Dedifferentiated amniotic fluid mesenchymal stem cell (primary cell): ENCODE results near the gene NFKBIB.
A peak's percentile ranks its signal among the peaks of the same experiment; 100 is the strongest.
"Not testable (repeated sequence)": the region's sequence is repeated elsewhere in the genome, so short reads cannot be mapped to it uniquely, and the experiment has no call there.

Experiments
- DNase-seq: peaks from one replicate; pipeline ENCODE4 v3.0.0-alpha.2; 2016; ENCODE audit errors: extremely low spot score

NFKBIB gene

DNA sequence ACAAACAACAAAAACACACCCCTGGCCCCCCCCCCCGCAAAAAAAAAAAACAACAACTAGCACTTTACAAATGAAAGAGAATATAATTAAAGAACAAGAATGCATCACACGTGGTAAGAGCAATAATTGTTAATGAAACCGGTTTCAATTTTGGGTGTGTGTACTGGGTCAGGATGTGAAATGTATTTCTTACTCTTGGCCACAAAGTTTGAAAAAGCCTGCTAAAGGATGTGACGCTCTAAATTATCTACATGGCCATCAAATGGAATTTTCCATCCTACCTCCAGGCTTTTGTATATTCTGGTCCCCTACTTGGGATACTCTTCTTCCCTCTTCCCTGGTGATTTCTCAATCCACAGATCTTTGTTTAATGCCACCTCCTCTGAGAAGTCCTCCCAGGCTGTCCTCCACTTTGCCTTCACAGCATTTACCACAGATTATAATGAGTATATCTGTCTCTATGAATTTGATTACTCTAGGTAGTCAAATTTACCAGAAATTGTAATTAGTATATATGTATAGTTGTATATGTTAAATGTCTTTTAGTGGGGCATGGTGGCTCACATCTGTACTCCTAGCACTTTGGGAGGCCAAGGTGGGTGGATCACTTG lies 28.7 kb downstream of the NFKBIB start:
- DNase-seq: no peak

DNA sequence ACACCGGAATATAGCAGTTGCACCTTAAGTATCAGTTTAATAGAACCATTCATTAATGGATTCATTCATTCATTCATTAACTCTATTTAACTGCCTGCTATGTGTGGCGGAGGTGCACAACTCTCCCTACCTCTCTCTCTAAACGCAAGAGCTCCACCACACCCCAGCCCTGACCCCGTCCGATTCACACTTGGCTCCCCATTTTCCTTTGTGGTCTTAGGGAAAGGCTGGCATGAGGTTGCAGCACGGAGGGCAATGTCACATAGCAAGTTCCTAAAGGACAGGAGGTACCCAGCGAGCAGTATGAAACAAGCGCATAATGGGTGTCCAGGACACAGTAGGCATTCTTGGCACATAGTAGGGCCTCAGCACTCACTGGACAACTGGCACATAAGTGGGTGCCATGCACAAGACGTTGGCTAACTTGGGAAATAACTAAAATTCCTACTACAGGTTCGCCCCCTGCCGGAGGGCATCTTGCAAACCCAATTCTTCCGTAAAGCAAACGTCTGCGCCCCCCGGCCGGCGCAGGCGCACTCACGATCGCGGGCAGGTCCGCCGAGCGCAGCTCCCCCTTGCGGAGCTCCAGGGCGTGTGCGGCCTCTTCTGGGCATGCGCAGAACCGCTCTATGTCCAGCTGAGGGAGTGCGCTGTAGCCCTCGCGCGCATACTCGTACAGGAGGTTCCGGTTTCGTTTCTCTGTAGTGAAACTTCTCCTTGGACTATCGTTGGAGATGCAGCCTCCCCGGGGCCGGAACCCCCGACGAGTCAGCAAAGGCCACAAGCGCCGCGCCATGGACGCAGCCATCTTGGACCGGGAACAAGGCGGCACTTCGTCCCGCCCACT lies 30.4 kb downstream of the NFKBIB start, which contains the start of gene SARS2:
Gene SARS2, minus strand, starts transcription at position 835 of the 847 bp plus-strand sequence. Its CDS starts 27 bp downstream, at position 808.
- peak; percentile 94 for DNase-seq

DNA sequence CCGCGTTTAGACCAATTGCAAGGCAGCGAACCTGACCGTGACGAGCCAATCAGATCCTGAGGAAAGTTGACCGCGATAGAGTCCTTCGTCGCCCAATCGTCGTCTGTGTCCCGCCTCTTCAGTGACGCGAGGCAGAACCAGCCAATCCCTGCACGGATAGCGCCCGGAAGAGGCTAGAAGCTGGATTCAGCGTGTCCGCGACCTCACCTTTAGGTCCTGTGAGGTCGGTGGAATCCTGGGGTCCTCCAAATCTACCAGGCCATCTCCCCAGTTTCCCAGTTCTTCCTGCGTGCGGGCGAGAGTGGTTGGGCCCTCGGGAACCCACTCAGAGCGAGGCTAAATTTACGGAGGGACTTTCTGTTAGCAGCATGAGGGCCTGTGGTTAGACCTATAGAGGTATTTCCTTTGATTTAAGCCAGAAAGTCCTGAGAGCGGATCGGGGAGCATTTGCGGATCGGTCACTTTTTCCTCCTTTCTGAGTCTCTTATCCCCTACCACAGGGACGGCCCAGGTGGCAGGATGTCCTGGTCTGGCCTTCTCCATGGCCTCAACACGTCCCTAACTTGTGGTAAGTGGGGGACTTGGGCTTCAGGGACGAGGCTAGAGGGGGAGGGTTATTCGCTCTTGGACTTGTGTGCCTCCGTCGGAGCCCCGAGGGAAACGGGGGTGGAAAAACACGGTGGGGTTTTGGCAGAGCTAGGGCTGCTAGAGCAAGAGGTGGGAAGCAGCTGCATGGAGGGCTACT lies 31.2 kb downstream of the NFKBIB start, which contains the start of gene MRPS12:
Gene MRPS12, plus strand, starts transcription at position 169 of the 745 bp plus-strand sequence. Its CDS starts 351 bp downstream, at position 520.
- DNase-seq: peak; percentile 100

DNA sequence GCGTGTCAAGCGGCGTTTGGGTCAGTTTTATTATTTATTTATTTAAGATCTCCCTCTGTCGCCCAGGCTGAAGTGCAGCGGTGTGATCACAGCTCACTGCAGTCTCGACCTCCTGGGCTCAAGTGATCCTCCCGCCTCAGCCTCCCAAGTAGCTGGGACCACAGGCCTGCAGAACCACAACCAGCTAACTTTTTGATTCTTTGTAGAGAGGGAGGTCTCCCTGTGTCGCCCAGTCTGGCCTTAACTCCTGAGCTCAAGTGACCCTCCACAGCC lies 31.7 kb downstream of the NFKBIB start:
- no peak for DNase-seq

DNA sequence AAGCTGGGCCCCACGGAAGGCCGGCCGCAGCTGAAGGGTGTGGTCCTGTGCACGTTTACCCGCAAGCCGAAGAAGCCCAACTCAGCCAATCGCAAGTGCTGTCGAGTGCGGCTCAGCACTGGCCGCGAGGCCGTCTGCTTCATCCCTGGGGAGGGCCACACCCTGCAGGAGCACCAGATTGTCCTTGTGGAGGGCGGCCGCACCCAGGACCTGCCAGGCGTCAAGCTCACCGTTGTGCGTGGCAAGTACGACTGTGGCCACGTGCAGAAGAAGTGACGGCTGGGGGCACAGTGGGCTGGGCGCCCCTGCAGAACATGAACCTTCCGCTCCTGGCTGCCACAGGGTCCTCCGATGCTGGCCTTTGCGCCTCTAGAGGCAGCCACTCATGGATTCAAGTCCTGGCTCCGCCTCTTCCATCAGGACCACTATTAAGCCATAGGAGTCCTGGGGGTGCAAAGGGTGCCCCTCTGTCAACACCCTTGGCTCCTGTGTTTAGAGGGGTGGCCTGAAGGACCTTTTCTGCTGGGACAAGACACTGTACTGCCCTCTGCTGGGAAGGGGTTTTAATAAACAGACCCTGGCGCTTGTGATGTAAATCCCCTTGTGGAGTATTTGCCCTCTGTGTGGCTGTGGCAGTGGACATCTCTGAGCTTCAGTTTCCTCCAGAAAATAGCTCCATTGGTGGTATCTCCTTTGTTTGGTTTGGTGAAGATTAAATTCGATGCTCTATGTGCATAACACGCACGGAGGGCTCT lies 32.8 kb downstream of the NFKBIB start:
- peak; percentile 20 for DNase-seq

DNA sequence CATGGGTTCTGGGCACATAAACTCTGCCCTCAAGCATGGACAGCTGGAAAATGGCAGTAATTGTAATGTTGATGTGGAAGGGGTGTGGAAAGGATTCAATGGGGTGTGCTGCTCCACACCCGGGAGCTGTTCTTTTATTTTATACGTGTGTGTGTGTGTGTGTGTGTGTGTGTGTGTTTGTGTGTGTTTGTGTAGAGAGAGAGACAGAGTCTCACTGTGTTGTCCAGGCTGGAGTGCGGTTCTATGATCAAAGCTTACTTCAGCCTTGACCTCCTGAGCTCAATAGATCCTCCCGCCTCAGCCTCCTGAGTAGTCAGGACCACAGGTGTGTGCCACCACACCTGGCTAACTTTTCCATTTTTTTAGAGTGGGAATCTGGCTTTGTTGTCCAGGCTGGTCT lies 33.8 kb downstream of the NFKBIB start:
- no peak for DNase-seq

DNA sequence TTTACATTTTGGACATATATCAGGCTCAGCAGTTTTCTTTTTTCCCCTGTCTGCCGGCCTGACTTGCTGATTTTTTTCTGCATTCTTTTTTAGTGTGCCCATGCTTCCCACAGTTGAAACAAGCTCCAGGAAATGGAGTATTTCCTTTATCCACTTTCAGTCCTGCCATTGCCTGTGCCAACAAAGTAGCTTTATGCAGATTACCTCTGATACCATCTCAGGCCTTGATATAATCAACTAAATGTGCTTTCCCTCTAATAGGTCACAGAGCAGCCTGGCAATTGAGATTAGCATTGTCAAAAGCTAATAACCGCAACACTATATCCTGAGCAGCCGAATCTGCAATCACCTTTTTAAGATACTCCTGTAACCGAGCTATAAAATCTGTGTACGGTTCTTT lies 40.2 kb downstream of the NFKBIB start:
- no peak for DNase-seq

DNA sequence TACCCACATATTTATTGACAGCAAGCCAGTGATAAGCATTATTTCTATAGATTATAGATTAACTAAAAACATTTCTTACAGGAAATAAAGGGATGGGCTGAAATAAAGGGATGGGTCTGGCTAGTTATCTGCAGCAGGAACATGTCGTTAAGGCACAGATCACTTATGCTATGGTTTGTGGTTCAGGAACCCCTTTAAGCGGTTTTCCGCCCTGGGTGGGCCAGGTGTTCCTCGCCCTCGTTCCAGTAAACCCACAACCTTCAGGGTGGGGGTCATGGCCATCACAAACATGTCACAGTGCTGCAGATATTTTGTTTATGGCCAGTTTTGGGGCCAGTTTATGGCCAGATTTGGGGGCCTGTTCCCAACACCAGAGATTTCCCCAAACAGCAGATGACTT lies 41.7 kb downstream of the NFKBIB start:
- DNase-seq: not testable (repeated sequence)

DNA sequence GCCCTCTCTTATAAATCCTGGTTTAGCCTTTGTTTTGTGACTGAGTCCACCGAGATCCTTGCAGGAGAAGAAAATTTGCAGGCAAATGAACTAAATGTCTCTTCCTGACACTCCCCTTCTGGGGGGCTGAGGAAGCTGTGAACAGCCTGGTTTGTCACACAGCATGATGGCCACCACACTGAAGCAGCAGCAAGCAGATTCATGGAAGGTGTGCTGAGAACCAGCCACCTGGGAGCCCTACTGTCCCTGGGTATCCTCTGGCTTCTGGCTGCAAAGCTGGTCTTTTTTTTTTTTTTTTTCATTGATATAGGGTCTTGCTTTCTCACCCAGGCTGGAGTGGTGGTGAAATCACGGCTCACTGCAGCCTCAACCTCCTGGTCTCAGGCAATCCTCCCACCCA lies 42.2 kb downstream of the NFKBIB start:
- DNase-seq: no peak

DNA sequence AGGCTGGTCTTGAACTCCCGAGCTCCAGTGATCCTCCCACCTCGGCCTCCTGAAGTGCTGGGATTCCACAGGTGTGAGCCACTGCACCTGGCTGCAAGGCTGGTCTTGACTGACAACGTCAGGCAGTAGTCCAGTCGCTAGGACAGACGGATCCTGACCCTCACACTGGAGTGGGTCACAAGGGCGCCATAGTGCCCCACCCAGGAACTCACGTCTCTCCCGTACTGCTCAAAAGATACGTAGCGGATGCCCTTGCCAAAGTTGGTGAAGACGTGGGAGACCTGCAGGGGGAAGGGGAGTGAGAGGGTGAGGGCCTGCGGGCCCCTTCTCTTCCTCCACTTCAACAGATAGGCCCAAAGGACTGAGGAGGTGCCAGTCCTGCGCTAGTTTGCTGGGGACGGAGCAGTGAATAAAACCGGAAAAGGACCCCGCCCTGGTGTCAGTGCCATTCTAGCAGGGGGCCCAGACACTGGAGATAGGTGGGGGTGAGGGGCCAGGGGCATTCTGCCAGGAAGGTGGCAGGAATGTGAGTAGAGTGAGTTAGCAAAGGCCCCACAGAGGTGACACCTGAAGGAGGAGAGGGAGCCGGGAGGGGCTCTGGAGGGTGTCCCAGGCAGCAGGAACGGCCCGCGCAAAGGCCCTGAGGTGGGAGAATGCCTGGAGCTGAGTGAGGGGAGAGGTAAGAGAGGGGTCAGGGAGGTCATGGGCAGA lies 42.9 kb downstream of the NFKBIB start:
- DNase-seq: no peak

DNA sequence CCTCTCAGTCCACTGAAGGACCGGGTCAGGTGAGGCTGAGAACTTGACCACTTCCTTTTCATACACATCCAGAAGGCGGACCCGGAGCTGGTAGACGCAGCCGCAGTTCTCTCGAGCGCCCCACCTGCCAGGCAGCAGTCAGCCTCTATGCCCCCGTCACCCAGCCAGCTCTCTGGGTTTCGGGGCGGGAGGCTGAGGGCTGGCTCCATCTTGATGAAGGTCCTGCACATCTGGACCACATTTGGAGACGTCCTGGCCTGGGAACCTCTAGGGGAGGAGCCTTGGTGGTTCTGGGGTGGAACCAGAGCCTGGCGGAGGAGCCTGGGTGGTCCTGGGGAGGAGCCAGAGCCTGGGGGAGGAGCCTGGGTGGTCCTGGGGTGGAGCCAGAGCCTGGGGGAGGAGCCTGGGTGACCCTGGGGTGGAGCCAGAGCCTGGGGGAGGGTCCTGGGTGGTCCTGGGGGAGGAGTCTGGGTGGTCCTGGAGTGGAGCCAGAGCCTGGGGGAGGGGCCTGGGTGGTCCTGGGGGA lies 45.3 kb downstream of the NFKBIB start:
- DNase-seq: no peak

DNA sequence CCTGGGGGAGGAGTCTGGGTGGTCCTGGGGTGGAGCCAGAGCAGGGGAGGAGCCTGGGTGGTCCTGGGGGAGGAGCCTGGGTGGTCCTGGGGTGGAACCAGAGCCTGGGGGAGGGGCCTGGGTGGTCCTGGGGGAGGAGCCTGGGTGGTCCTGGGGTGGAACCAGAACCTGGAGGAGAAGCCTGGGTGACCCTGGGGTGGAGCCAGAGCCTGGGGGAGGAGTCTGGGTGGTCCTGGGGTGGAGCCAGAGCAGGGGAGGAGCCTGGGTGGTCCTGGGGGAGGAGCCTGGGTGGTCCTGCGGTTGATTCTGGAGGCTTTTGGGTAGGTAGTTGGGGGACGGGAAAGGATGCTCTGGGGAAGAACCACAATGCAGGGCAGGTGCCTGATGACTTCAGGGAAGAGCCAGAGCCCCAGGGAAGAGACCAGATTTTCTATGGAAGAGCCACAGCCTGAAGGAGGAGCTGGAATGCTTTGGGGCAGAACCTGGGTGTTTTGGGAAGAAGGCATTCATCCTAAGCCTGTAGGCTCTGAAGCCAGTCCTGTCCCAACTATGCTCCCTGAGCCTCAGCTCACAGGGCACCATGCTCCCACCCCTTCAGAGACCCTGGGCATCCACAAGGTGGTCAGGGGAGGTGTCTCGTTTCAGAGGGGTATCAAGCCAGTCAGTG lies 45.9 kb downstream of the NFKBIB start:
- DNase-seq: no peak

DNA sequence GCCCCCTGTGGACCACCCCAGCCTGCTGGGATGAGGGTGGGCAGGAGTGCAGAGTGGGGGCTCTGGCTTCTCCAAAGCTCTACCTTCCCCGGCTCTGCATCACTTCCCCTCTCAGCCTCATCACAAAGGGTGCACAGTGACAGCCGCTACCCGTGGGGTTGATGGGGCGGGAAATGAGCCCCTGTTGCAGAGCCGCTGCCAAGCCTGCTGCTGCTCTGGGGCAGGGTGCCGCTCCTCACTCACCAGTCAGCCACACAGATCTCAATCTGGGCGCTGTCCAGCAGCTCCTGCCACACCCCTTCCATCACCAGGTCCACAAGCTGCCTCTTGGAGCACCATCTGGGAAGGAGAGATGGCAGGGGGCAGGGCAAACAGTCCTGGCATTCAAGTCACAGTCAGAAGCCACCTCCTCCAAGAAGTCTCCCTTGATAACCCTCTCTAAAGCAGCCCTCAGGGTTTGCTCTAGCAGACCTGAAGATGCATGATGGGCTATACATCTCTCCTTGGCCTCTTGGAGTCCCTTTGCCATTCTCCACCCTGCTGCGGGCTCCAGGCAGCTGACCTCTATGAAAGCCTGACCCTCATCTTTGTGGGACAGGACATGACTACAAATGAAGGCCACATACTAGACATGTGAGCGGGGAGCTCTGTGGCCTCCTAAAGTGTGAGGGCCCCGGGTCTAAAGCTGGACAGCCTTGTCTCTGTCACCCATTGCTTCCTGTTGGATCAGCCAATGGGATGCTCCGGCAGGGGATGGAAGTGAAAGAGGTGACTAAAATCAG lies 46.7 kb downstream of the NFKBIB start:
- no peak for DNase-seq

DNA sequence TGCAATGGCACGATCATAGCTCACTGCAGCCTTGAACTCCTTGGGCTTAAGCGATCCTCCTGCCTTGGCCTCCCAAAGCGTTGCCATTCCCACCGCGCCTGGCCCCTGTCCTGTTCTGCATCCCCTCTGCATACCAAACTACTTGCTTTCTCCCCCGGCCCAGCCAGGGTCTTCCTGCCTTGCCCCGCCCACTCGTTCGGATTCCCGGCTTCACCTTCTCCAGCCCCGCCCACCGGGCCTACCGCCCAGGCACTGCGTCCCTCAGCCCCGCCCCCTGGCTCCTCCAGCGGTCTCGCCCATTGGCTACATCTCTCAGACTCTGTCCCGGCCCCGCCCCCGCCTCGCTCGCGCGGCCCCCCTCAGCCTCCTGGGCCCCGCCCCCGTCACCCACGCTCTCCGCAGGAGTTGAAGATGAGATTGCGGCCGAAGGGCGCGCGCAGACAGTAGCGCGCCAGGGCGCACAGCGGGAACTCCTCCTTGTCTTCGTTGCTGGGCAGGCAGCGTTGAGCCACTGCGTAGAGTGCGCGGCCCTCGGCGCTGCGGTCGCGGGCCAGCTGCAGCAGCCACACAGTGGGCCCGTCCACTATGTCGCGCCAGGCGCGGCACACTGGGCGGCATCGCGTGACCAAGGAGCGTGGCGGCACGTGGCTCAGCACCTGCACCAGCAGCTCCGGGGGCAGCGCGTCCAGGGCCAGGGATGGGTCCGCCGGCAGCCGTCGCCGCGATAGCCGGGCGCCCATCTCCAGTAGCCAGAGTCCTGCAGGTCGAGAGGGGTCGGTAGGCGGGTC lies 50.0 kb downstream of the NFKBIB start:
- no peak for DNase-seq

DNA sequence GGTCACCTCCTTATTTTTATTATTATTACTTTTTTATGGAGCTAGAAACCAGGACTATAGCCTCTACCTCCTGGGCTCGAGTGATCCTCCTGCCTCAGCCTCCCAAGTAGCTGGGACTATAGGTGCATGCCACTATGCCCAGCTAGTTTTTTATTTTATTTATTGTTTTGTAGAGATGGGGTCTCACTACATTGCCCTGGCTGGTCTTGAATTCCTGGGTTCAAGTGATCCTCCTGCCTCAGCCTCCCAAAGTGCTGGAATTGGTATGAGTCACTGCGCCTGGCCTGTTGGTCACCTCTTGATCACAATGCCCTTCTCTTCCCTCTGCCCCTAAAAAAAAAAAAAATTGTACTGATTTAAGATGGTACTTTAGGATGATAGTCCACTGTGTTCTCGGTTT lies 51.4 kb downstream of the NFKBIB start:
- no peak for DNase-seq

DNA sequence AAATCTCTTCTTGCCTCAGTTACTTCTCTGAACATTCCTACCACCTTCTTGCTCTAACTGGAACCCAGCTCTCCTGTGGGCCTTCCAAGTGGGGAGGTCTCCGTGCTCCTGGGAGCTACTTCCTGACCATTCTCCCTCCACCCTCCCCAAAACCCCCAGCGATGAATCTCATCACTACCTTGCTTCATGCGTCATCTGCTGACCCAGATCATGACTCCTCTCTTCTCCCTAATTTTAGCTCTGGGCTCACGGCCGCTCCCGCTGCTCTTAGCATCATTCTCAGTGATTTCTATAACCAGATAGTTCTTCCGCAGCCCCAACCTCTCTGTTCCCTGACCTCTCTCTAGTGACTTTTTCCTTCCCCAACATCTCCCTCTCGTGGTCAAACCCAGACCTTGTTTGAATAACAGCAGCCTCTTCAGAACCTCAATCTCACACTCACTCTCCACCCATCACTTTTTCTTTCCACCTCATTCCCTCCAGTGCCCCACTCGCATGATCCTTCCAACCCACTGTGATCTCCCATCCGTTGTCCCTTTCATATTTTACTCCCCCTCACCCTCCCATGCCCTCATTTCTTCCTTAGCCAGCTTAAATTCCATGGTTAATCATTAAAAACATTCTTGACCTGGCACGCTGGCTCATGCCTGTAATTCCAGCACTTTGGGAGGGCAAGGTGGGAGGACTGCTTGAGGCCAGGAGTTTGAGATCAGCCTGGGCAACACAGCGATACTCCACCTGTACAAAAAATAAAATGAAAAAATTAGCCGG lies 52.8 kb downstream of the NFKBIB start:
- DNase-seq: no peak

DNA sequence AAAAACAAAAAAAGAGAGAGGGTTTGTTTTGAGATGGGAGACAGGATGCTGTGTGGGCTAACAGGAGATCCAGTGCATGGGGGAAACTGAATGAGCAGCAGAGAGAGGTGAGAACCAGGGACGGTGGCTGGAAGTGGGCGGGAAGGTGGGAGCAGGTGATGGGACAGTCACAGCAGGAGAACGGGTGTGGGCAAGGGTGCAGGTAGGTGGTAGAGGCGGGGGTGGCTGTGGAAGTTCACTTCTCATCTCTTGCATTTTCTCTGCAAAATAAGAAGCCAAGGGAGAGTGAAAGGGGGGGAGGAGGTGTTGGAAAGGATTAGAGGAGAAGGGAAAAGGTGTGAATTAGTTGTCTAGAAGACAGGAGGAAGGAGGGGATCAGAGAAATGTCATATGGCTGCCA lies 53.9 kb downstream of the NFKBIB start:
- DNase-seq: no peak

DNA sequence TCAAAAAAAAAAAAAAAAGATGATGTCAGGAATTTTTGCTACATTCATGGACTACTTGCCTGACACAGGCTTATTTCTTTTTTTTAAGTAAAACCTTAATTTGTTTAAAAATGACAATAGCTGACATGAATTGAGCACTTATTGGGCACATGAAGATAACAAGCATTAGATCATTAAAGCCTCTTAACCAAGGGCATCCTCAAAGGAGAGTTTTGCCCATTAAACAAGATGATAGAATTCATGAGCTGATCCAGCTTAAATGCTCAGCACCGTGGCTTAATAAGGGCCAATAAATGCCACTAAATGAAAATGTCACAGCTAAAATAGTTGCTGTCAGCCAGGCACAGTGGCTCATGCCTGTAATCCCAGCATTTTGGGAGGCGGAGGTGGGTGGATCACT lies 56.5 kb downstream of the NFKBIB start:
- DNase-seq: no peak
